Hematopoietic multipotent progenitor cell treated with erythropoietin and hydrocortisone succinate and interleukin-3 and kit ligand, for 15 days (in vitro differentiated cells): ENCODE measurements around the gene MTCP1.

Experiments
- DNase-seq: peaks from one replicate; pipeline ENCODE4 v3.0.0-alpha.2; 2015; ENCODE audit warnings: low spot score

Gene MTCP1

DNA sequence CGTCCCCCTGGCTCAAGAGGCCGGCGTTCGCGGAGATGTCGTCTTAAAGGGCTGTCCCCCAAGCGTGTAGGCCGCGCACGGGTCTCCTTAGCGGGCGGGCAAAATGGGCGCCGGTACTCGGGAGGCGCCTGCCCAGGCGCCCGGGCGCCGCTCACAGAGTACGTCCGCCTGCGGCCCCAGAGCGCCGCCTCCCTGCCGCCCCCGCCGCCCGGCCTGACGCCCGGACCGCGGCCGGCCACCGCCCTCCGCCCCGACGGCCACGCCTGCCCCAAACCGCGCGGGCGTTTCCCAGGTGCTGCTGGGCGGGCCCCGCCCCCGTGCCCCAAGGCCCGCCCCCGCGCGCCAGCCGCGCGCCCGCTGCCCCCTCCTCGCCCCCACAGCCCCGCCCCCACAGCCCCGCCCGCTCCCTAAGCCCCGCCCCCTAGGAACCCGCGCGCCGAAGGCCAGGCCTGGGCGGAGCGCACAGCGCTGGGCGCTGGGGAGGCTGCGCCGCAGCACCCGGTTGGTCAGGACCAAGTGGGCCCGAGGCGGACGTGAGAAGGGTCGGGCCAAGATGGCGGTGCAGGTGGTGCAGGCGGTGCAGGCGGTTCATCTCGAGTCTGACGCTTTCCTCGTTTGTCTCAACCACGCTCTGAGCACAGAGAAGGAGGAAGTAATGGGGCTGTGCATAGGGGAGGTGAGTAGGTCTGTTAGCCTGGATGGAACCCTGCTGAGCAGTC is at the start of gene MTCP1, which contains the start of the genes BRCC3 and CMC4:
Gene MTCP1, minus strand, starts transcription at position 162 of the 719 bp plus-strand sequence. CDS start 5,126 bp downstream, outside the sequence.
Gene BRCC3, plus strand, starts transcription at position 534 of the 719 bp plus-strand sequence. Its CDS starts 20 bp downstream, at position 554.
Gene CMC4, minus strand, starts transcription at position 162 of the 719 bp plus-strand sequence. CDS start 7,113 bp downstream, outside the sequence.
- DNase-seq: peak; percentile 82

DNA sequence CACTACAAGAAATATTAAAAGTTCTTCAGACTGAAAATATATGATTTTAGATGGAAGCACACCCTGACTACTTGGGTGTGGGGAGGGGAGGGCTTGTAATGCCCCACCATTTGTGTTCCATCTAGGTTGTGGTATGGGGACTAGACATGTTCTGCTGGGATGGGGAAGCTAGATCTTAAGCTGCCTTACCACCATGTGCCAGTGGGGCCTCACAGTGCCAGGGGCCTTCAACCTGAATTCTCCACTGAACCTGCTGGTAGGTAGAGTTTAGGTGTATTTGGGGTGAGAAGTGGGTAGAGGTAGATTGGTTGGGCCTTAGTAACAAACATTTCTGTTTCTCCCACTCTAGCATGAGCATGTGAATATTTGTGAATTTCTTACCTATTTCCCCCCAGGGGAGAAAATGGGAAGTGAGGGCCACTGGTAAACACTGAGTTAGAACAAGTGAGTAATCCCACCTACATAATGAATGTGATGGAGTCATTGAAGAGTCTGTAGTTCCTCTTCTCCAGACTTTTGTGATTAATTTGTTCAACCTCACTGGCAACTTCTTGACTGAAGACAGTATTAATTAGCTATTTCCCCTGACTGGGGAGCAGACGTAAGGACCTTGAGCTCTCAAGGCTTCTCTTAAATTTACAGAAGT is 44.4 kb upstream of the MTCP1 start:
- no peak for DNase-seq

- no peak for DNase-seq
Observed at GRCh38 chrX:155113097-155113496, 42.2 kb upstream of the MTCP1 start.

- DNase-seq: no peak
Observed at GRCh38 chrX:155112171-155112570, 41.2 kb upstream of the MTCP1 start.

- no peak for DNase-seq
Observed at GRCh38 chrX:155108427-155108826, 37.5 kb upstream of the MTCP1 start.

- no peak for DNase-seq
Observed at GRCh38 chrX:155105919-155106318, 35.0 kb upstream of the MTCP1 start.

GRCh38 chrX:155094468-155095061 is 23.6 kb upstream of the MTCP1 start:
- DNase-seq: peak; percentile 58

- DNase-seq: no peak
Observed at GRCh38 chrX:155086961-155087735, 16.2 kb upstream of the MTCP1 start.

DNA sequence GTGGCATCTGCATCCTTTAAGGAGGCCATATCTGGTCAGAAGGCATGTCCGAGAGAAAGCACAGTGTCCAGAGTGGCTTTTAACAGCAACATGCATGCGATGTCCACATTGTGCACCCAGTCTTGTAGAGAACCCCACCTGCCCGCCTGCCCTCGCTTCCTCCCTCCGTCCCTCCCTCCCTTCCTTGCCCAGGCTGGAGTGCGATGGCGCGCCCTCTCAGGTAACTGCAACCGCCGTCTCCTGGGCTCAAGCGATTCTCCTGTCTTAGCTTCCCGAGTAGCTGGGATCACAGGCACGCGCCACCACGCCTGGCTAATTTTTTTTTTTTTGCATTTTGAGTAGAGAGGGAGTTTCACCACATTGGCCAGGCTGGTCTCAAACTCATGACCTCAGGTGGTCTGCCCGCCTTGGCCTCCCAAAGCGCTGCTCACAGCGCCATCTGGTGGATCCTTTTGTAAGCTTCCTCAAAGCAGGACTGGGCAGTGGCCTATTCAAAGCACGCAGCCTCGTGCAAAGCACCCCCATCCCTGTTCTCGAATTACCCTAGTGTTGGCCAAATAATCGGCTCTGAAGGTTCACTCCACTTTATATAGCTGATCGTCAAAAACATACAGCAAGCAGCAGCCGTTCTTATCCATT is 15.4 kb upstream of the MTCP1 start:
- peak; percentile 62 for DNase-seq

DNA sequence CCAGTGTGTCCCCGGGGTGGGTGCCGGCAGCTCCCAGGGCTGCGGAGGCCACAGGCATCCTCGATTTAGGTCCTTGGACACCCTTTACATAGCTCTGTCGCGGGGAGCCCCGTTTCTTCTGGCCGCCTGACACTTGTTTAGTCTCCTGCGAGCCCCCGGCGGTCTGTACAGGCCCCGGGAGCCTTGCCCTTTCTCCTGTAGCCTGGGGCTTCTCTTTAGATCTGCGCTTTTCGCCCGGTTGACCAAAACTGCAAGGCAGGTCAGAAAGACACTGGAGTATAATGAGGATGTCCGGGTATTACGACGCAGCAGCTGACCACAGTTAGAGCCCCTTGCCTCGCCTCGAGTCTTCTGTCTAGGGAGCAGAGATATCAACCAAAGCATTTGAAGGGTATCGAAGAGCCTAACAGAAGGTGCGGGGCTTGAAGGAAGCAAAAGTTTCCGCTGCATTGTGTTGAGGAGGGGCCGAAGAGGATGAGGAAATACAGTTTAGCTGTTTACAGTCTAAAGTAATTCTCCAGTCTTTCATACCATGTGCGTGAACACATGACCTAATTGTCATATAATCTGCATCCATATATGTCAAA is 851 bp upstream of the MTCP1 start:
- DNase-seq: no peak

GRCh38 chrX:155070663-155070974 is 317 bp downstream of the MTCP1 start:
- DNase-seq: no peak

GRCh38 chrX:155070038-155070437 is 898 bp downstream of the MTCP1 start:
- DNase-seq: no peak

- no peak for DNase-seq
Observed at GRCh38 chrX:155069414-155069813, 1.5 kb downstream of the MTCP1 start.

DNA sequence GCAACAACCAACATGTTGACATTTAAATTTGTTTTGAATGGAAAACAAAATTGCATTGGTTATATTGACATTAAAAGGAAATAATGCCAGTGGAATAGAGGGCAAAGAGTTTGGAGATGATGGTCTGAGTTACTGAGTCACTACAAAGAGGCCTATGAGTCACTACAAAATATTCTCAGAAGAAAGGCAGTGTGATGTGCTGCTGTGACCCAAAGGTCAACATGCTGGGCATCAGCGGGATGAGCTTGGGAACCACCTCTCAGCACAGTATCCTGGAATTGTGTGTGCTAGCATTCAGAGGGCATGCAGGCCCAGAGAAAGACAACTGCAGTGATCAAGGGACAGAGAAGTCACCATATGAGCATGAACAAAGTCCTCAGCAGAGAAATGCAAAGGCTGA is 2.8 kb downstream of the MTCP1 start:
- DNase-seq: no peak

DNA sequence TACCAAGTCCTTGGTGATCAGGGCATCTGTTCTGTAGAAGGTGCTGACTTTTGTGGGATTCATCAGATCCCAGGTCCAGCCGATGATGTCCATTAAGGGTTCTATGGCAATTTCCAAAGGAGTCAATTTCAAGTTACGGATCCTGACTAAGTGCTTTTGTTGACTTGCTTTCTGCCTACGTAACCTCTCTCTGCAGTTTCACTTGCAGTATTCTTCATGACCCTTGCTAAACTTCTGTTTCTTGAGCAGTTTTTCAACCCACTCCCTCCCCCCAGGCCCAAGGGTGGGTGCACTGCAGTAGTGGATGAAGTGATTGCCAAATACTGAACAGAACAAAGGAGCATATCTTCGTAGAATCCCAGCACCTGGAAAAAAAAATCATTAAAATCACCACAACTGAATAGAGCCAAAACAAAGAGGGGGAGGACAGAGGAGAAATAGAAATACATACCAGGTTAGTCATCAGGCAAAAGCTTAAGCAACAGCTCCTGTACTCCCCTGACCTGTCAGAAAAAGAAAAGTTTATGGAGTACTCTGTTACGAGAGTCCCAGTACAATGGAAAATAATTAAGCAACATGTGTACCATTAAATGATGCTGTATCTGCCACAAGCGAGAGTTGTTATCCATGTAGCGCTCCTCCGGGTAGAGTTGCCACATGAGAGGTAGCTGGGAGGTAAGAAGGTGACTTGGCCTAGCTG is 5.8 kb downstream of the MTCP1 start:
- no peak for DNase-seq

DNA sequence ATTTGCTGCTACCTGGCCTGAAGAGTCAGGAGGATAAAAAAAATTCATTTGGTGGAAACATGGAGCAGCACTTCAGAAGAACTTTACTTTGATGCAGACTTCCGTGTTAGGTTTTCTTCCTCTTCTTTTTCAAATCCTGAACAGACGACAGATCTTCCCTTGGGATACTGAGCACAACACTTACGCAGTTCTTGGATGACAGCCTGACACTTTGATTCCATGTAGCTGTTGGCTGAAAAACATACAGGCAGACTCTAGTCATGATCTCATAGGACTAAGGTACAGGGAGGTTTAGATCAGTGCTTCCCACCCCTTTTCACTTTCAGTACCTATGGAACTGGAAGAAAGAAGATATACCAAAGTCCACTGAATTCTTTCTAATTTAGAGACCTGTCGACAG is 9.2 kb downstream of the MTCP1 start:
- no peak for DNase-seq

DNA sequence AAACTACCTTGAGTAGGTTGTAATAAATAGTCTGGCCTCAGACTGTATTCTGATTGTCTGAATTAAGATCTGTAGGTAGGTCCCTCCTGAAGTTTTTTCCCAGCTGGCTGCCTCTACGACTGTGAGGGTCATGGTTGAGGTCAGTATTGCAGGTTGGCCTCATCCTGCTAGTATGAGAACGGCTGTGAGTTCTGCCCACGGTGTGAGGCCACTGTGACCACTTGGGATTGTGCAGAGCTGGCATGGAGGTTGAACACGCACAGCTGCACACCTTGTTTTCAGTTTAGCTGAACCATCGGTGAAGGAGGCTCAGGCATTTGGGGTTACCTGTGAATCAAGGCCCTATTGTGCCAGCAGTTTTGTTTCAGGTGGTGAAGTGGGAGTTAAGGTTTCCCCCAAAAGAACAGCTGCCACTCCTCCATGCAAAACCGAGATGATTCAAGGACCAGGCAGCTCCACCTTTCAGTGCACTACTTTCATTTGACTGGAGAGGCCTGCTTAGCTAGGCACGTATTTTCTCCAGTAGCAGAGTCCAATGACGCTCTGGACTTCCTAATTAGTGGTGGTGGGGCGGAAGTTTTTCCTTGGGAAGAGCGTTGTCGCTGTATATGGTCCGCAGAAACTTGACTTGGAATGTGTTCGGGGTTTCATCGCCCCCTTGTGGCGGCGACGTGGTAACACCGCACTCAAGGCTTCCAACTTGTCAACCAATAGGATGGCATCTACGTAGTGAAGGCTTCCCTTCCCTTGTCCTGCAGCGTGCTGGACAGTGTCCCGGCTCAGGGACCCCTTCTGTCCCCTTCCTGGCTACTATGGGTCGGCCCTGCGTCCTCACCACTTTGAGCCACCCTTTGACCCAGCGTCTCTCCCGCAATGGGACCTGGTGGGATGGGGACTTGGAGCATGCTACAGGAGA is 13.8 kb downstream of the MTCP1 start:
- DNase-seq: peak; percentile 70

DNA sequence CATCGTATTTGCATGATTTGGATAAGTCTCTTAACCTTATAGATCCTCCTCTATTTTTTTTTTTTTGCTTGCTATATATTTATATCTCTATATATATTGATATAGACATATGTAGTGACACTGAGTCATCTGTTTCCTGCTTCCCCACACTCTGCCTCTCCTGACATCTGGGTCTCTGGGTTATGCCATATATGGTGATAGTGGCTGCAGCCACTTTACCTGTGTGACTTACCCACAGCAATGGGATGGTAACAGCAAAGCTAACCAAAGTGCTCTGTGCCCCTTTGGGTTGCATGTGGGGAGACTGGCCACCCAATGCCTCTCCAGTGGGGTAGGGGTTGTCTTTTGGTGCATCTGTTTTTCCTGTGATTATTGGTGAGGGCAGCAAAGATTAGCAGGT is 14.5 kb downstream of the MTCP1 start:
- DNase-seq: no peak

DNA sequence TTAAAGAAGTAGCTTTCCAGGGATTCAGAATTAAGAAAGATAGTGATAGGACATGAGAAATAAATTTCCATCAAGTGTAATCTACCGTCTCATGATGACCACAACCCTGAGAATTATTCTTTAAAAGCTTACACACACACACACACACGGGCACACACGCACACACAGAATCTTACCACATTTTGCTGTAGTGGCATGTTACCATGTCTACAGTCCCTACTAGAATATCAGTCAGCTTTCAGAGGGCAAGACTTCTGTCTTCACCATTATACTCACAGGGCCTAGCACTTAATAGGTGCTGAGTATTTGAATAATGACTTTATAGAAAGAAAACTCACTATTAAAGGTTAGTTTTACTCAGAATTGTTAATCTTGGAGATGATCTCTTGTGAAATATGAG is 15.4 kb downstream of the MTCP1 start:
- no peak for DNase-seq

- no peak for DNase-seq
Observed at GRCh38 chrX:155054255-155054654, 16.7 kb downstream of the MTCP1 start.
